RWPE2 (cell line): ENCODE data around the gene CPSF4L.

Experiments used
- ATAC-seq: fragments of 200-7000 bp; cut with Tn5 transposase; 3 replicates; pipeline ENCODE4 v1.9.1; 2021; ENCODE audit warnings: low read depth
- DNase-seq: peaks from one replicate; pipeline ENCODE4 v3.0.0-alpha.2; 2020; ENCODE audit warnings: low spot score
- H3K27ac ChIP-seq: fragments of 450-650 bp; 2 replicates; pipeline ENCODE4 v1.5.1; 2017; ENCODE audit warnings: mild to moderate bottlenecking; ENCODE audit not compliant: poor library complexity, severe bottlenecking
- H3K27me3 ChIP-seq: fragments of 250-450 bp; sonication (Bioruptor Pico); 2 replicates; pipeline ENCODE4 v1.5.1; 2021; ENCODE audit warnings: mild to moderate bottlenecking, moderate library complexity; ENCODE audit not compliant: insufficient read depth, poor library complexity, severe bottlenecking
- H3K36me3 ChIP-seq: fragments of 250-450 bp; sonication (Bioruptor Pico); 2 replicates; pipeline ENCODE4 v1.5.1; 2020; ENCODE audit warnings: low read depth, mild to moderate bottlenecking, moderate library complexity
- H3K4me1 ChIP-seq: fragments of 250-450 bp; sonication (Bioruptor Pico); 2 replicates; pipeline ENCODE4 v1.5.1; 2021; ENCODE audit warnings: mild to moderate bottlenecking, moderate library complexity; ENCODE audit not compliant: insufficient read depth, poor library complexity, severe bottlenecking
- H3K4me3 ChIP-seq: fragments of 250-450 bp; sonication (Bioruptor Pico); 2 replicates; pipeline ENCODE4 v1.5.1; 2021; ENCODE audit warnings: mild to moderate bottlenecking, moderate library complexity; ENCODE audit not compliant: severe bottlenecking
- H3K9me3 ChIP-seq: fragments of 250-450 bp; sonication (Bioruptor Pico); 2 replicates; pipeline ENCODE4 v1.5.1; 2021; ENCODE audit warnings: mild to moderate bottlenecking, moderate library complexity; ENCODE audit not compliant: severe bottlenecking
- TF ChIP-seq, protein P1 (sequence below): fragments of 450-650 bp; IDR thresholded peaks from one replicate; pipeline ENCODE4 v1.5.1; 2017; ENCODE audit warnings: mild to moderate bottlenecking, moderate library complexity; ENCODE audit not compliant: poor library complexity, severe bottlenecking

Gene CPSF4L

DNA sequence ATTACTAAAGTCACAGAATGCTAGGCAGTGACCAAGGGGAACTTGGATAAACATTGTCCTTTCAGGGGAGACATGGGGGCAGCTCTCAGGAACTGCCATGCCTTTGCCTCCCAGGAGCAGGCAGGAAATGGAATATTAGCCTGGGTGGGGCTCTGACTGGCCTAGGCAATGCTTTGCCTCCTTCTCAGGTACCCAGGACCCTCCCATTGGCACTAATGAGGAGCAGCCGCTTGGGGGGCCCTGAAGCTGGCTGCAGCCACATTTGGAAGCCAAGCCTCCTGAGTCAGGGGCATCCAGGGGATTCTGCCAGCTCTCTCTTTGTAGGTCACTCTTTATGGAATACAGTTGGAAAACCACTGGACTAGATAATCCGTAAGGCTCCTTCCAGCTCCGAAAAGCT, 5.5 kb downstream of the CPSF4L start:
- Histone ChIP-seq H3K36me3 (no peaks in the 10 kb centered on the region), H3K9me3 (no peaks in the 10 kb centered on the region), H3K27ac (no peak overlapping the region), H3K27me3 (no peaks in the 10 kb centered on the region), H3K4me1 (no peaks in the 10 kb centered on the region), H3K4me3 (no peak overlapping the region)
- TF ChIP-seq, protein P1, sequence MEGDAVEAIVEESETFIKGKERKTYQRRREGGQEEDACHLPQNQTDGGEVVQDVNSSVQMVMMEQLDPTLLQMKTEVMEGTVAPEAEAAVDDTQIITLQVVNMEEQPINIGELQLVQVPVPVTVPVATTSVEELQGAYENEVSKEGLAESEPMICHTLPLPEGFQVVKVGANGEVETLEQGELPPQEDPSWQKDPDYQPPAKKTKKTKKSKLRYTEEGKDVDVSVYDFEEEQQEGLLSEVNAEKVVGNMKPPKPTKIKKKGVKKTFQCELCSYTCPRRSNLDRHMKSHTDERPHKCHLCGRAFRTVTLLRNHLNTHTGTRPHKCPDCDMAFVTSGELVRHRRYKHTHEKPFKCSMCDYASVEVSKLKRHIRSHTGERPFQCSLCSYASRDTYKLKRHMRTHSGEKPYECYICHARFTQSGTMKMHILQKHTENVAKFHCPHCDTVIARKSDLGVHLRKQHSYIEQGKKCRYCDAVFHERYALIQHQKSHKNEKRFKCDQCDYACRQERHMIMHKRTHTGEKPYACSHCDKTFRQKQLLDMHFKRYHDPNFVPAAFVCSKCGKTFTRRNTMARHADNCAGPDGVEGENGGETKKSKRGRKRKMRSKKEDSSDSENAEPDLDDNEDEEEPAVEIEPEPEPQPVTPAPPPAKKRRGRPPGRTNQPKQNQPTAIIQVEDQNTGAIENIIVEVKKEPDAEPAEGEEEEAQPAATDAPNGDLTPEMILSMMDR = no peak
- ATAC-seq = no peak
- DNase-seq = no peak

DNA sequence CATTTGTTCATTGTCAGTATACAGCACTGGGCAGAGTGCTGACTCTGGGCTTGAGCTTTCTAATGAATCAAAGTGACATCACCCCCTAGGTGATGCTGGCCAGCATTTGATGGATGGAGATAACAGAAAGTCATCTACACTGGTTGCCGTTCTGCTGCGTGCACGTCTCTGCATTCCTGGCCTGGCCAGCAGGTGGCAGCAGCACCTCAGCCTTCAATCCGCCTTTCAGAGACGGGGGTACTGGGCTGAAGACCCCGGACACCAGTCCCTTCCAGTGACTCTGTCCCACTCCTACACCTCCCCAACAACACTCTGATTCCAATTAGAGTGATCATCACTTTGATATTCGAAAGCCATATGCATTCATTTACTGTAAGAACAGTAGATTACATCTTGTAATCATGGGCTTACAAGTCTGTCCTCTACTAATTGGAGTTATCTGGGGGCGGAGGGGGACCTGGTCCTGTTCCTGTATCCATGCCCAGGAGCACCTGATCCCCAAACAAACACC, 6.0 kb downstream of the CPSF4L start:
- H3K27ac ChIP-seq = no peak overlapping the region
- ATAC-seq (peak; percentile 67), DNase-seq (no peak)
- H3K4me1 ChIP-seq = no peaks in the 10 kb centered on the region
- H3K36me3 ChIP-seq = no peaks in the 10 kb centered on the region
- no peaks in the 10 kb centered on the region for H3K9me3 ChIP-seq
- TF ChIP-seq, protein P1 = peak; percentile 96
- H3K4me3 ChIP-seq = no peak overlapping the region
- no peaks in the 10 kb centered on the region for H3K27me3 ChIP-seq

DNA sequence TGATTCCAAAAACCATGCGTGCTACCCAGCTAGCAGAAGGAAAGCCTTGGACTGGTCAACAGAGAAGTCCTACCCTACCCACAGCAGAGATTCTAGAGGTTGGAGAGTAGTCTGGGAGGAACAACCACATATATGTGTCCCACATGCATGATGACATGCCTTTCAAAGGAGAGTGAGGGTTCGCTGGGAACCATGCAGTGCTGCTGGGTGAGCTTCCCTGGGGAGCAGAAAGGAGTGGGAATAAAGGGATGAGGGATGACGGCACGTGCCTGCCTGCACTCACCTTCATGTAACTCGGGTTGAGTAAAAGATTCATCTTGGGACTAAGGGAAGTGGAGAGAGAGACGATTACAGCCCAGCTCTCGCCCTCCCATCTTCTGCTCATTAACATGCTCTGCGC, 9.8 kb downstream of the CPSF4L start:
- Histone ChIP-seq H3K9me3 (no peaks in the 10 kb centered on the region), H3K4me1 (no peaks in the 10 kb centered on the region), H3K36me3 (peaks cover 11% of the 10 kb centered on the region), H3K27me3 (no peaks in the 10 kb centered on the region), H3K27ac (no peak overlapping the region), H3K4me3 (no peak overlapping the region)
- ATAC-seq (no peak), DNase-seq (no peak)
- TF ChIP-seq, protein P1 = no peak

DNA sequence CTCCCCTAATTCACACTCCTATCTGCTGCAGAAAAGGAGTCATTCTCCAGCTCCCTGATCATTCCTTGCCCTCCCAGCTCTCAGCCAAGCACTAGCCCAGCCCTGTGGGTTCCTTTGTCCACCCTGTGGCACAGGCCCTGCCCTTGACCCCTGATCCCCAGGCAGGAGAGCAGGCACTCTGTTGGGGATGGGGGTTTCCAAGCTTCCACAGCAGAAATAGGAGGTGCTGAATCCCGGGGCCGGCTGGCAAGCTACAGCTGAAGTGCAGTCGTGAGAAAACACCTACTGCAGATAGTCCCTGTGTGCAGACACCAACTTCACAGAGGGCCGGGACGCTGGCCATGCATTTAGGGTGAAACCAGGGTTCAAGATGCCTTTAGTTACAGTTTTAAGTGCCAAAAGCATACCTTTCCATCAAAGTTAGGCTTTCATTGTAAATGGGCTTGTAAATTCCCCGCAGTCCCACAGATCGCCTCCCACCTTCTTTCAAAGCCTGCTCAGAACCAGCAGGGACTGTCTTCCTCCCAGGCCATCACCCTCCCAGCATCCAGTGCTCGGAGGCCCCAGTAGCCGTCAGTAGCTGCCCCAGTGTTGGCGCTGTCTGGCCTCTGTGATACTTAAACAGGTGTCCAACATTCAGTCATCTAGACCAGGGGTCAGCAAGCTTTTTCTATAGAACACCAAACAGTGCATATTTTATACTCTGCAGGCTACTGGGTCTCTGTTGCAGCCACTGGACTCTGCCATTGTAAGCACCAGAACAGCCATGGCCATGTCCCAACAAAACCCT, 10.6 kb downstream of the CPSF4L start:
- Histone ChIP-seq H3K27ac (no peak overlapping the region), H3K36me3 (peaks cover 11% of the 10 kb centered on the region), H3K27me3 (no peaks in the 10 kb centered on the region), H3K4me1 (no peaks in the 10 kb centered on the region), H3K9me3 (no peaks in the 10 kb centered on the region), H3K4me3 (no peak overlapping the region)
- ATAC-seq (no peak), DNase-seq (no peak)
- TF ChIP-seq, protein P1 = no peak

DNA sequence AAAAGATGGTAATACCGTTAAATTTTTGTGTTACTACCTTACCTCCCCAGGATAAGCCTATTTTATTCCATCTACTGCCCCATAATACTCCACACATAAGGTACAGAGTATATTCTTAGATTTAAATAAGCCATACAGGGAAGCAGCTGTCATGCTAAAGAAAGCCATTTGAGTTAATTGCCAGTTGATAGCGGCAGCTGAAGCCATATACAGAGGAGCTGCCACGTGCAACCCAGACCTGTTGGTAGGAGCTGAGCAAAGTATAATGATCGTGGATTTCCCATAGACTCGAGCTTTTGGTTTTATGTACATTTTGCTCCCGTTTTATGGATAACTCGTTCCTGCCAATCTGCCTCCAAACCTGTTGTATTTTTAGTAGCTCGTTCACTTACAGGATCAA, 12.0 kb downstream of the CPSF4L start:
- no peak overlapping the region for H3K4me3 ChIP-seq
- H3K36me3 ChIP-seq = peaks cover 17% of the 10 kb centered on the region
- TF ChIP-seq, protein P1 = no peak
- no peaks in the 10 kb centered on the region for H3K27me3 ChIP-seq
- no peak for ATAC-seq
- no peak for DNase-seq
- no peak overlapping the region for H3K27ac ChIP-seq
- H3K4me1 ChIP-seq = no peaks in the 10 kb centered on the region
- H3K9me3 ChIP-seq = no peaks in the 10 kb centered on the region
